NCI-H460 (cell line): ENCODE results near the gene GDPD4. TPM values are rescaled to one million over a fixed set of nuclear protein-coding genes. Genes with fewer than 3 reads are reported as not detected.

ENCODE experiments used
- DNase-seq: peaks from one replicate; pipeline ENCODE4 v3.0.0-alpha.2; 2016; ENCODE audit warnings: low read depth; ENCODE audit errors: extremely low read depth
- total RNA-seq: library from RNA; depleted of rRNA; stranded (reverse); fragments of >200 nt; shearing (Covaris generic); gene quantifications from 2 replicates; pipeline ENCODE4 v1.2.3, GENCODE V29; 2014

The GDPD4 gene
- total RNA-seq, 1 experiment from 2014 or later = not detected

- DNase-seq = no peak
Observed at GRCh38 chr11:77207019-77207485, 94.4 kb downstream of the GDPD4 start.

DNA sequence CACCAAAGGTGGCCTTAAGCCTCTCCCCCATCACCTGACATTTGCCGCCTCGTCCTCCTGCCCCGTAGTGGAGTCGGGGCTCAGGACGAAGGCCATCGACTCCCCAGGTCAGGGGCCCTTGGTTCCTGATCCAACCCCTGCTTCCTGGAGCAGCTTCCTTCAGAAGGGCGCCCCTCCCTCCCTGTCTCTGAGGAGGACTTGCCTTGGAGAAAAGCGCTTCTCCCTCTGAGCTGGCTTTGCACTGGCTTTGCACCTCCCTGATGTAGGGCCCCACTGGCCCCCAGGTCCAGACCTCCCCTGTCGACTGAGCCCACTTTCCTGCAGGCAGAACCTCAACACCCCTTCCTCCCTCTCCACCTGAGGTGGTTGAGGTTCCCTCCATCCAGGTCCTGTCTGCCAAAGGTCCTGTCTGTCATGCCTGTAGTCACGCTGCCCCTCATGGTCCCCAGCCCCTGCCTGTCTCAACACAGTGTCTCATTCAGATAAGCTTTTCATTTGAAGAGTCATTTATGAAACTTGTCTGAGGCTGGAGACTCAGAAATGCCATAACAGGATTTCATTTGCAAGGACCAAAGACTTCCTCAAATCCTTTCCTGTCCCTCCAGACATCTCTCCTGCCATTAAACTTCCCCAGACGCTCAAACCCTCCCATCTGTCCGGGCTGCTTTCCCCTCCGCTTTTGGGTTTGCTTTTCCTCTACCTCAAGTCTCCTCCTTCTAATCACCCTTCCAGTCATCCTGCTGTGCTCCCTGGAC is 95.0 kb downstream of the GDPD4 start:
- no peak for DNase-seq

DNA sequence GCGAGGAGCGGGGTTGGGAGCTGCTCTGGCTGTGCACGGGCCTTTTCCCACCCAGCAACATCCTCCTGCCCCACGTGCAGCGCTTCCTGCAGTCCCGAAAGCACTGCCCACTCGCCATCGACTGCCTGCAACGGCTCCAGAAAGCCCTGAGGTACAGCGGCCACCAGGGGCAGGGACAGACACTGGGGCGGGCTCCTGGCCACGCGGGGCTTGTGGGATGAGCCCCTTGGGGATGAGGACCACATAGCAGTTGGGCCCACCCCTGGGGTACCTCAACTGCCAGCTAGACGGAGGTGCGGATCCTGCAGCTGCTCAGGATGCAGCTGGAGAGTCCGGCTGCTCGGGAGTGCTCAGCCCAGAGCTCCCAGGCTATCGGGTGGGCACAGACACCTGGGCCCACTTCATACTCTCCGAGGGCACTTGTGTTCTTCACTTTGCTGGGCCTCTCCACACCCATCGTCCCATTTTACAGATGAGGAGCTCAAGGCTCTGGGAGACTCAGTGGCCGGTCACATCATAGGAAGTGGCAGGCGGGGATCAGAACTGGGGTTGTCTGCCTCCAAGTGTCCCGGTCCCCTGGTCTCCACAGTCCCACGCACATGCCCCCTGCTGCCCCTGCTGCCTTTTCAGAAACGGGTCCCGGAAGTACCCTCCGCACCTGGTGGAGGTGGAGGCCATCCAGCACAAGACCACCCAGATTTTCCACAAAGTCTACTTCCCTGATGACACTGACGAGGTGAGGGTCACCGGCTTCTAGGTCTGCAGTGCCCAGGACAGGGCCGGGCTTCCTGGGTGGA is 95.8 kb downstream of the GDPD4 start:
- DNase-seq = no peak

GRCh38 chr11:77204754-77205466 is 96.6 kb downstream of the GDPD4 start:
- DNase-seq = no peak

GRCh38 chr11:77203901-77204753 is 97.4 kb downstream of the GDPD4 start:
- DNase-seq = no peak

- no peak for DNase-seq
Observed at GRCh38 chr11:77202941-77203900, 98.3 kb downstream of the GDPD4 start.

- no peak for DNase-seq
Observed at GRCh38 chr11:77201991-77202841, 99.3 kb downstream of the GDPD4 start.

- DNase-seq = no peak
Observed at GRCh38 chr11:77201370-77201769, 100.1 kb downstream of the GDPD4 start.

GRCh38 chr11:77200351-77201268 is 100.9 kb downstream of the GDPD4 start:
- DNase-seq = no peak

DNA sequence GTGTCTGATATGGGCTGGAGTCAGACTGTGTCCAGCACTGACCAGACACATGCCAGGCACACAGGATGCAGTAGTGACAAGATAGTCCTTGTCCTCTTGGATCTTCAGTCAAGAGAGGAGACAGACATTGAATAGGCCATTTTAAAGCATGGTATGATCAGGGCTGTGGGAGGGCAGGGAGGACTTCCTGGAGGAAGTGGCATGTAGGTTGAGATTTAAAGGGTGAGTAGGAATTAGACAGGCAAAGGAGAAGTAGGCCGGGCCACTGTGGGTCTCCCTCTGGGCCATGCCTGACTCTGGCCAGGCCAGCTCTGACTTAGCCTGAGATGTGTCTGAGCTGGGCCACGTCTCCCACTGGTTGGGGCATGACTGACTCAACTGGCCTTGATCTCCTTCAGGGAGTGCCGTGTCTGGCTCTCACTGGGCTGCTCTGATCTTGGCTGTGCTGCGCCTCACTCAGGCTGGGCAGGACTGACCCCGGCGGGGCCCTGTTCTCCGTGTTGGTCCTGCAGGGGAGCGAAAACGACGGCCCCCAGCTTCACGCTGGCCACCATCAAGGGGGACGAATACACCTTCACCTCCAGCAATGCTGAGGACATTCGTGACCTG is 102.2 kb downstream of the GDPD4 start:
- no peak for DNase-seq

DNA sequence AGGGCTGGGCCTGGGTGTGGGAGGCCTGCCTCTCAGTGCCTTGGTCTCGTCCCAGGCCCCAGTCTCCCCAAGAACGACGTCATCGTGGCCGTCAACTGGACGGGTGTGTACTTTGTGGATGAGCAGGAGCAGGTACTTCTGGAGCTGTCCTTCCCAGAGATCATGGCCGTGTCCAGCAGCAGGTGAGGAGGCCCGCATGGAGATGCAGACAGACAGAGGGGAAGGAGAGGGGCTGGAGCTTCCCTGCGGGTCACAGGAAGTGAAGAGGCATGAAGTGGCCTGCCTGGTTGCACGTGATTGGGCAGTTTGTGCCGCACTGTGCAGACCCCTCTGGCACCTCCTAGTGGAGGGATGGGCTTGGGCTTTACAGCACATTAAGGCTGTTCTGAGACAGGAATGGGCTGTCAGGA is 103.0 kb downstream of the GDPD4 start:
- DNase-seq = no peak

- DNase-seq = no peak
Observed at GRCh38 chr11:77197626-77198320, 103.7 kb downstream of the GDPD4 start.

DNA sequence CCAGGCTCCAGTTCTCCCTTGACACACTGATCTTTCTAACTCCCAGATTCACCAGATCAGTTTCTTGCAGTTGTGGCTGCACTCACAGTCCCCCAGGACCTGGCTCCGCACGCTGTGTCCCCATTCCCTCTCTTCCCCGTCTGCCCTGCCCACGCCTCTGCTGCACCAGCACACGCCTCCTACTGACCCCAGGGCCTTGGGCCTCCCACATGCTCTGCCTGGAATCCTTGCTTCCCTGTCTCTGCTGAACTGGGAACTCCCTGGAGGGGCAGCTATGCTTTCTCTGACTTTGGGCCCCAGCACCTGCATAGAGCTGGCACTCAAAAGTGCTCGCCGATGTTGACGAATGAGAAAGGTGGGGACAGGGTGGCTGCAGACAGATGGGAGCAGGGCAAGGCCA is 104.5 kb downstream of the GDPD4 start:
- no peak for DNase-seq

DNA sequence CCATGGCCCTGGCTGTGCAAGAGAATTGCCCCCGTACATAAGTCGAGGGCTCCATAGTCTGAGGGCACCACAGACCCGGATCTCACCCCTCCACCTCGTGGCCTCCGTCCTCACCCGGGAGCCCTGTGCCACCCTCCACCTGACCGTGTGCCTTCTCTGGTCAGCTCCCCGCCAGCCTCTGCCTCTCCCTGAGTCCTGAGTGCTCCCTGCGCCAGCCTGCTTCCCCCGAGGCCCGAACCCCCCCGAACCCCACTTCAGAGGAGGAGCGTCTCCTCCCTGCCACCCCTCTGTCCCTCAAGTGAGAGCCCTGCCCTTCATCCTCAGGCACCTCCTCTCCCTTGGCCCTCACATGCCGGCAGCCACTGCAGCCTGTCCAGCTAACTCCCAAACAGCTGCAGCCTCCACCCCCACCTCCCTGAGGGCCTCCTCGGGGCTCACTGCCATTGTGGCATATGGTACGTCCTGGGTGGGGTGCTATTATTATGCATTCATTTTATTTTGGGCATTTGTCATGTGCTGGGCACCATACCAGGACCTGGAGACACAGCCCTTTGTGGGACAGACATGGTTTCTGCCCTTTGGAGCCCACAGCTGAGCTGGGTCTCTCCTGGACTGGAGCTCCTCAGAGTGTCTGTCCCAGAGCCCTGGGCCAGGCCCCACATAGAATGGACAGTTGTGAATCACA is 106.3 kb downstream of the GDPD4 start:
- DNase-seq = no peak
